Esophagus (tissue), 2 donors: Measurements from ENCODE around the gene SYT8. TPM values are rescaled to one million over a fixed set of nuclear protein-coding genes. Genes with fewer than 3 reads are reported as not detected.

ENCODE experiments used
- H3K27ac ChIP-seq, 2 donors: one replicate each; pipeline ENCODE4 v1.5.1; 2013; ENCODE audit warnings: low read depth in 2 of 2, mild to moderate bottlenecking in 2 of 2, inconsistent platforms in 1 of 2, low read length in 1 of 2, moderate library complexity in 1 of 2
- H3K27me3 ChIP-seq, 2 donors: one replicate each; pipeline ENCODE4 v1.6.1; 2013; ENCODE audit warnings: low read length in 2 of 2, control low read depth in 1 of 2, mild to moderate bottlenecking in 1 of 2; ENCODE audit not compliant: insufficient read depth in 2 of 2, control insufficient read depth in 1 of 2
- H3K36me3 ChIP-seq, 2 donors: one replicate each; pipeline ENCODE4 v1.6.1; 2013; ENCODE audit warnings: low read length in 1 of 2; ENCODE audit not compliant: control insufficient read depth in 2 of 2, insufficient read depth in 2 of 2
- H3K4me1 ChIP-seq, 2 donors: one replicate each; pipeline ENCODE4 v1.6.1; 2013; ENCODE audit warnings: low read length in 1 of 2; ENCODE audit not compliant: control insufficient read depth in 2 of 2, insufficient read depth in 2 of 2
- H3K4me3 ChIP-seq, 2 donors: one replicate each; pipeline ENCODE4 v1.5.1; 2013; ENCODE audit warnings: low read length in 2 of 2, mild to moderate bottlenecking in 2 of 2, low read depth in 1 of 2, moderate library complexity in 1 of 2
- H3K9me3 ChIP-seq, 2 donors: one replicate each; pipeline ENCODE4 v1.6.1; 2013; ENCODE audit warnings: mild to moderate bottlenecking in 2 of 2, low read depth in 1 of 2, low read length in 1 of 2, moderate library complexity in 1 of 2; ENCODE audit not compliant: control insufficient read depth in 2 of 2, insufficient read depth in 1 of 2
- WGBS, 2 donors: extraction: QIAGEN DNeasy Blood & Tissue Kit; methylation state at CpG; one replicate each; pipeline ENCODE4 v1.1.7; 2013; 5-methylcytosine and 5-hydroxymethylcytosine counted together
- polyA plus RNA-seq, 2 donors: library from polyadenylated mRNA; stranded (reverse); fragments of 200-250 nt; gene quantifications; one replicate each; pipeline ENCODE4 v1.2.3, GENCODE V29; 2013
- donor health status: healthy with polysubstance abuse.
- donor health status: Bipolar disorder and iron deficiency.

SYT8 gene
- polyA plus RNA-seq, 2 donors = 38.9 to 360 TPM

DNA sequence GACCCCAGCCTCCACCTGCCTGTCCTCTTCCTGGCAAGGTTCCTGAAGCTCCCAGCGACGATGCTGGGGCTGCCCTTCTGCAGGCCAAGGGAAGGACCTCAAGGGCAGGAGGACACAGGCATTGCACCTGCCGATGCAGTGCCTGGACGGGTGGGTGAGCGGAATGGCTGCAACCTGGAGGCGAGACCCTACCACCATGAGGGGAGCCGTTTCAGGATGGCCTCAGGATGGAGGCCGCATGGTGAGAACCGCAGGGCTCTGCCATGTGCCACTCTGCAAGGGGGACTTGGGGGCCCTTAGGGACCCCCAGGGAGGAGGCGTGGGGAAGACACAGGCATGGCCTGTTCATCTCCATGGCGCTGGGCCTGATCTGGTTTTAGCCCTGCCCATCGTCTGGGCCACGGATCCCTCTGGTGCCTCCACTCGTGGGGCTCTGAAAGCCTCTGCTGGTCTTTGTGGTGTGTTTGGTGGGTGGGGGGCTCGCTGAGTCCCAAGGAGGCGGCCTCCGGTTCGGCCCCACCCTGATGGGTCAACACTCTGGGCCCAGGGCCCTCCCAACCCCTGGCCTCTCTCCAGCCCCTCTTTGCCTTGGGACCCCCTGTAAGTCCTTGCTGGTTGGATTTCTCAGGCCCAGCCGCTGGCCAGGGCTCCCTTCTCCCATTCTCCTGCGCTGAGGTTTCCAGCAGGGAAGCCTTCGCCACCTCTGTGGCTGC, 16.8 kb downstream of the SYT8 start:
- Histone ChIP-seq H3K36me3 (no peaks in the 10 kb centered on the region), H3K9me3 (no peaks in the 10 kb centered on the region), H3K27ac (no peak overlapping the region), H3K4me1 (peaks cover 0 to 5% of the 10 kb centered on the region in 2 donors), H3K4me3 (no peak overlapping the region), H3K27me3 (no peaks in the 10 kb centered on the region)
- 87 to 92% methylated on average over 17 to 21 of the region's 21 CpGs for WGBS, 2 donors

DNA sequence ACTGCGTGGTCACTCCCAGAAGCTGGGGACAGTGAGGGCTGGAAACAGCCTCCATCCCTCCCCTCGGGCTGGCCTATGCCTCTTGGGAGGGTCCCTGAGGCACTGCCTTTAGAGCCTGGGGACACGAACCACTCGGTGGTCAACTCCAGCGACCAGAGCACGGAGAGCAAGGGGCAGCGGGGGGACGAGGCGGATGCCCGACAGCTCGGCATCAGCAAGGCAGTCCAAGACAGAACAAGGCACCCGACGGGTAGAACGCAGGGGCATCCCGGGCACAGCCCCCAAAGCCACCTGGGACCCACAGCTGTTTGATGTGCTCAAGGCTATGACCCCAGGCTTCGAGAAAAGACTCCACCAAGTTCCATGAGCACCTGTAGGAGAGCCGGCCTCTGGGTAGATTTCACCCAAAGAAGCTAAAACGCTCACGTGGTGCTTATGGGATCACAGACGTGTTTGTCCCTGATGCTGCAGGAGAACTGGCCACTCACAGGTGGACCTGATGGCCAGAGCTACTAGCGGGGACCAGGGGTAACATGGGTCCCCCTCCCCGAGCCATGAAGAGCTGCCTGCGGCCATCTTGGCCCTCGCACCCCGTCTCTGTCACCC, 17.6 kb downstream of the SYT8 start:
- Histone ChIP-seq H3K4me3 (no peak overlapping the region), H3K4me1 (peaks cover 0 to 5% of the 10 kb centered on the region in 2 donors), H3K27me3 (no peaks in the 10 kb centered on the region), H3K27ac (peak overlapping the region in 1 of 2 donors; percentile 32), H3K9me3 (no peaks in the 10 kb centered on the region), H3K36me3 (no peaks in the 10 kb centered on the region)
- WGBS, 2 donors = 83% methylated on average over 25 of the region's 25 CpGs

DNA sequence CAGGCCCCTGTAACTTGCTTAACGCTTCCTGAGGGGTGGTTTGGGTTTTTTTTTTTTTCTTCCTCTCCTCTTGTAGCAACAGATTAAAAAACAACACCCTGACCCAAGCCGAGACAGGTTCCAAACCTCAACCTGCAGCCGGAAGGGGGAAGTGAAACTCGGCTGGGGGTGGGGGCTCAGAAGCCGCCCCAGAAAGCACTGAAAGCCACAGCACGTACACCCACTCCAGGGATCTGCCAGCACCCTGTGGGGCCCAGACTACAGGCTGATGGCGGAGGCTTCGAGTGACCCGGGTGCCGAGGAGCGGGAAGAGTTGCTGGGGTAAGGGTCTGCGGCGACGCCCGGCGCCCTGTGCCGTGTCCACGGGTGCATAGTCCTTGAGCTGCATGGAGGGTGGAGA, 18.1 kb downstream of the SYT8 start, which contains the start of gene LSP1:
Gene LSP1, plus strand, starts transcription at position 208 of the 400 bp plus-strand sequence. Its CDS starts 61 bp downstream, at position 269.
- 65 to 77% methylated on average over 18 of the region's 18 CpGs for WGBS, 2 donors

DNA sequence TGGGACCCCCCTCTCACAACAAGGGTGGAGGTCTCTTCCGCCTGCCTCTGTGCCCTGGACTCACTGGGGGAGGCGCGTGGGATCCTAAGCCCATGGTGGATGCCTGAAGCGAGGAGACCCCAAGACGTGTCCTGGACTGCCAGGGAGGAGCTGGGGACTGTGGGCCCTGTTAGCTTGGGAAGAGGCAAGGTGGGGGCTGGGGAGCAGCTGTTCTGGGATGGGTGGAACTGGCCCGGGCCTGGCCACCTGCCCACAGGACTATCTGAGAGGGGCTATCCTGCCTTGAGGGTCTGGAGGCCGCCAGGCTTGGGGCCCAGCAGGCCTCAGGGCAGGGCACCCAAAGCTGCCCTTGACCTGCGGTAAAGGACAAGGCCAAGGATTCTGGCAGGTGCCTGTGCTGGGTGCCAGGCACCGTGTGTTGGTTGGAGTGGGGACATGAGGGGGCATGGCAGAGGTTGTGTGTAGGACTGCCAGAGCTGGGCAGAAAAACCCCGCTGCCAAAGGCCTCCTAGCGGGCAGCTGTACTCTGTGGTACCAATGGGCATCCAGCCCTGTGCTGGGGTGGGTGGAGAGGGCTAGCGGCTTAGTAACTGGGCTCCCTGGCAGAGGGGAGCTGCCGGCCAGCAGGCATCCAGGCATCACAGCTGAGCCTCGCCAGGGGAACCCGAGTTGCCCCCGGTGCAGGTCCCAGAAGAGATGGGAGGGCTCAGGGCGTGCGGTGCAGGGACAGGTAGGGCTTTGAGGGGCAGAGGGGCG, 18.8 kb downstream of the SYT8 start:
- H3K4me1 ChIP-seq = peaks cover 0 to 5% of the 10 kb centered on the region in 2 donors
- no peaks in the 10 kb centered on the region for H3K9me3 ChIP-seq
- peak overlapping the region; percentile 28 to 53 for H3K4me3 ChIP-seq
- peak overlapping the region; percentile 6 to 14 for H3K27ac ChIP-seq
- WGBS, 2 donors = 72 to 79% methylated on average over 19 of the region's 19 CpGs
- no peaks in the 10 kb centered on the region for H3K27me3 ChIP-seq
- no peaks in the 10 kb centered on the region for H3K36me3 ChIP-seq

More for the DNA sequence above, 18.1 kb downstream of the SYT8 start, which contains the start of gene LSP1:
- no peaks in the 10 kb centered on the region for H3K27me3 ChIP-seq
- peak within 1 kb of the TSS; percentile 6 to 32 for H3K27ac ChIP-seq
- H3K4me3 ChIP-seq = peak within 1 kb of the TSS; percentile 28 to 53
- no peaks in the 10 kb centered on the region for H3K36me3 ChIP-seq
- peaks cover 0 to 5% of the 10 kb centered on the region in 2 donors for H3K4me1 ChIP-seq
- no peaks in the 10 kb centered on the region for H3K9me3 ChIP-seq

DNA sequence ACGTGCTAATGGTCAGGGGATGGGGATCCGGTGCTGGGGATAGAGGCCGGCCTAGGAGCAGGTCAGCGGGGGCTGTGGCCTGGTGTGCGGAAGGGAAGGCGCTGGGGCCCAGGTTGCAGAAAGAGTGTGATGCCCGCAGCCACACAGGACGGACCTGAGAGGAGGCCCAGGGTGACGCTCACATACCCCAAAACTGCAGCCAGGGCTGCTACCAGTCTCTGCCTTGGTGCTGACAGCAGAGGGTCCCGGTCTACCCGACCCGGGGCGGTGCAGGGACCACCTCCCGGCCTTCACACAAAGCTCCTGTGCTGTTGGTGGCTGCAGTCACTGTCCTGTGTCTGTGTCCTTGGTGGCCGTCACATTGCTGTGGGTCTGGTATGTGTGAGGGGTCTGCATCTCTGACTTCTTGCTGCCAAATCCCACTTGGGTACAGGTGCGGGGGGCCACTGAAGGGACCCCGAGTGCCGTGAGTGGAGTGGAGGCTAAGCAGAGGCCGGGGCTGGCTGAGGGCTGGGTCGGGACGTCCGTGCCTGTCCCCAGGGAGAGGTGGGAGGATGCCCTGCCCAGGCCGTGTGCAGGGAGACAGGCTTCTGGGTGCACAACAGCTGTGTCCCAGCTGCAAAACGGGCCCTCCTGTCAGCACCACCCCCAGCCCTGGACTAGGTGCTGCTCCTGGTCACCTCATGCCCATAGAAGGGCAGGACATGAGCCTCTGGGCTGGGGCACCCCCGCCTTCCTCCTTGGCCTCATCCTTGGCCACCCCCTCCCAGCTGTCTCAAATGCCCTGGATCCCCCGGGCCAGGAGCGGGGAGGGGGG, 19.6 kb downstream of the SYT8 start:
- H3K9me3 ChIP-seq = no peaks in the 10 kb centered on the region
- H3K36me3 ChIP-seq = no peaks in the 10 kb centered on the region
- H3K27me3 ChIP-seq = no peaks in the 10 kb centered on the region
- peaks cover 0 to 5% of the 10 kb centered on the region in 2 donors for H3K4me1 ChIP-seq
- H3K27ac ChIP-seq = no peak overlapping the region
- WGBS, 2 donors = 74 to 81% methylated on average over 27 of the region's 27 CpGs
- H3K4me3 ChIP-seq = peak overlapping the region; percentile 28 to 53

DNA sequence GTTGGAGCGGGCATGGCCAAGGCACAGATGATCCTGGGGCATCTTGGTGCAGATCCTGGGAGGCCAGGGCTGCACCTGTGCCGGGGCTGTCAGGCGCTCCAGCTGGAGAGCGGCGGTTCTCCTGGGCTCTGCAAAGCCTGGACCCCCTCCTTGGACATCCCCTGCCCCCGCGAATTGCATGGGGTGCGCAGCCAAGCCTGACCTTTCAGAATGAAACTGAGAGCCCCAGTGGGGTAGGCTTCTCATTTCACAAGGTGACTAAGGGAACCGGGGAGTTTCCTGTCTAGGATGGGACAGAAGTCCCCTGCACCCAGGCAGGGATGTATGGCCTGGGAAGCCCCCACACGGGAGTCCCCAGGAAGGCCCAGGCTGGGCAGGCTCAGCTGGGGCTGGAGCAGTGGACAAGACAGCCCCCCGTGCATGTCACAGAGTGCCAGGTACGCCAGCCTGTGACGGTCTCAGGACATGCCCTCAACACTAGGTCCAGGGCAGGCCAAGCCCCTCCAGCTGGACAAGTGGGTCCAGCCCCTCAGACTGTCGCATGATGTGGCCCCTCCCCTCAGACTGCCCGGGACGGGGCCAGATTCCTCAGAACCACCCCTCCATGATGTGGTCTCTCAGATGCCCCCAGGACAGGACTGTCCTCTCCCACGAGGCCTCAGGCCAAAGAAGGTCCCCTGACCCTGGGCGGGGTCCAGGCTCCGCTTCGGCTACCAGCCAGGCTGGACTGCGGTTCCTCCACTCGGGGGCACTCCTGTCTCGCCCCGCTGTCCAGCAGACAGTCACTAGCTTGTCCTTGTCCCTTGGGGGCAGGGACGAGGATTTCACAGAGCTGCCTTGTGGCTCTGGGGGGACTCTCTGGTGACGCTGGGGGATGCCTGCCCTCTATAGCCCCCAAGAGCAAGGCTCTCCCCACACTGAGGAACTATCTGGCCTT, 20.4 kb downstream of the SYT8 start:
- WGBS, 2 donors = 74 to 79% methylated on average over 26 of the region's 26 CpGs
- peaks cover 0 to 5% of the 10 kb centered on the region in 2 donors for H3K4me1 ChIP-seq
- H3K9me3 ChIP-seq = no peaks in the 10 kb centered on the region
- no peaks in the 10 kb centered on the region for H3K36me3 ChIP-seq
- H3K27ac ChIP-seq = no peak overlapping the region
- H3K4me3 ChIP-seq = peak overlapping the region in 1 of 2 donors; percentile 5
- no peaks in the 10 kb centered on the region for H3K27me3 ChIP-seq

DNA sequence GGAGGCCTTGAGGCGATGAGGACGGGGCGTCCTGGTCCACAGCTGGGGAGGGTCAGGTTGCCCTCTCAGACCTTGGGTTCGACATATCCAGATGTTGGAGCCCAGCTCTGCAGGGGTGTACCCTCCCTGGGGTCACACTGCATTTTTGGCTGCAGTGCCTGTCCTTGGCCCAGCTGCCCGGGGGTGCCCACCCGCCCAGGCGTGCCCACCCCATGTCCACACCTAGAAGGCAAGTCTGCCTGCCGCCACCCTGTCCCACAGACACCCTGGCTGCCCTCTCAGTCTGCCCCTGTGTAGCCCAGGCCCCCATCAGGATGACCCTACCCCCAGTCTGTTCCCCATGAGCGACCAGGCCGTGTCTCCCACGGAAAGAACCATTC, 21.1 kb downstream of the SYT8 start:
- 85 to 90% methylated on average over 10 to 11 of the region's 11 CpGs for WGBS, 2 donors
- no peaks in the 10 kb centered on the region for H3K9me3 ChIP-seq
- no peaks in the 10 kb centered on the region for H3K27me3 ChIP-seq
- H3K4me1 ChIP-seq = peaks cover 0 to 5% of the 10 kb centered on the region in 2 donors
- no peak overlapping the region for H3K4me3 ChIP-seq
- H3K27ac ChIP-seq = no peak overlapping the region
- H3K36me3 ChIP-seq = no peaks in the 10 kb centered on the region

DNA sequence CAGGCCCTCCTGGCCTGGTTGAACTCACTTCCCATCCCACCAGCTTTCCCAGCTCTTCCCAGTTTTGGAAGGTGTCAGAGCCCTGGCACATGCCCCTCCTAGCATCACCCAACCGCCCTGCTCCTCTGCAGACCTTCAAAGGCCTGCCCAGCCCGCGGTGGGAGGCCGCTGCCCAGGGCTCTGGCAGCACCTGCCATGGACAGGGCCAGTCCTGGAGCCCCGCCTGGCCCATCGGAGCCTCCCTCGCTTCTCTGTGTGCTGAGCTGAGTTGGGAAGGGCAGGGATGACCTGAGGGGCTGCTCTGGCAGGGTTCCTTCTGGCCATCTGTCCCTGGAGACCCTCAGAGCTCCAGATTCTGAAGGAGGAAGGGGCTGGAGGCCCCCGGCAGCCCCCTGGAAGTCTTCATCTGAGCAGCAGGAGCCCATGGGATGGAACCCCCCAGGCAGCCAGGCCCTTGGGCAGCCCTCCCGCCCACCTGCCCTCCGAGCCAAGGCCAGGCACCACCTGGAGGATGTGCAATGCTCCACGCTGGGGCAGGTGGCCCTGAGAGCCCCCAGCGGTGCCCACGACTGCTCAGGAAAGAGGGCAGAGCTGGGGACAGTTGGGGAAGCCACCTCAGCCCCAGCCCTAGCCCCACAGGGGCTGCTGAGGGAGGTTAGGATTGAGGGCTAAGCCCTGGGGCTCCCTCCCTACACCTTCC, 21.7 kb downstream of the SYT8 start:
- H3K27ac ChIP-seq = no peak overlapping the region
- H3K36me3 ChIP-seq = no peaks in the 10 kb centered on the region
- peaks cover 0 to 5% of the 10 kb centered on the region in 2 donors for H3K4me1 ChIP-seq
- H3K9me3 ChIP-seq = no peaks in the 10 kb centered on the region
- no peak overlapping the region for H3K4me3 ChIP-seq
- no peaks in the 10 kb centered on the region for H3K27me3 ChIP-seq
- WGBS, 2 donors = 89 to 91% methylated on average over 13 of the region's 13 CpGs
